ENCODE measurements around the gene GNG5.
"Not testable (repeated sequence)": the region's sequence is repeated elsewhere in the genome, so short reads cannot be mapped to it uniquely, and the experiment has no call there.

GNG5 gene

DNA sequence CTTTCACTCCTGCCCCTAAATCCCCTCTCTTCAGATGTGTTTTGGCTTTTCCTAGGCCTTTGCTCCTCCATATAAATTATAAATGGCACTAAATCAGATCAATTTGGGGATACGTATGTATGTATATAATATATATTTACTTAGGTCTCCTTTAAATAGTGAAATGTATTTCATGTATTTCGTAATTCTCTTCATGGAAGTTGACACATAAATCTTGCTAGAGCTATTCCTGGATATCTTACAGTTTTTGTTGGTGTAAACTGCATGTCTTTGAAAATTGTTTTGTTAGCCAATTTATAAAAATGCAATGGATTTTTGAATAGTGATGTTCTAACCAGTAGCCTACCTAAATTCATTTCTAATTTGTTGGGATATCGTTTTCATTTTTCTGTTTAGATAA lies 18.3 kb downstream of the GNG5 start:
- no peak for DNase-seq (ENCODE audit: low spot score)

DNA sequence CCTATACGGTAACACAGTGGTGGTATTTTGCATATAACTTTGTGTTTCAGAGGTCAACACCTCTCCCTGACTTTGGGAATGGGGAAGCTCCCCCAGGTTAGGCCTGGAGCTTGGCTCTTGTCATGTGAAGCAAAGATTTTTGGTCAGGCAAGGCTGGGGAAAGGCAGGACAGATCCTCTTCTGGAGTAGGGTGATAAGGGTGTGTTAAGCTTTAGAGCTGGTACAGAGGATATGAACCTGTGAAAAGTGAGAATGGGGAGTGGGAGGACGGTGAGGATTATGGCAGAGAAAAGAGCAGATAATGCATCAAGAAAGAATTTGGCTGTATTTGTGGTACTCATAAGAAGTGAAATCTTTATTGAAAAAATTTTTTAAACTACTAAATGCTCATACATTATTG lies 25.1 kb downstream of the GNG5 start:
- DNase-seq (ENCODE audit: low spot score): no peak

DNA sequence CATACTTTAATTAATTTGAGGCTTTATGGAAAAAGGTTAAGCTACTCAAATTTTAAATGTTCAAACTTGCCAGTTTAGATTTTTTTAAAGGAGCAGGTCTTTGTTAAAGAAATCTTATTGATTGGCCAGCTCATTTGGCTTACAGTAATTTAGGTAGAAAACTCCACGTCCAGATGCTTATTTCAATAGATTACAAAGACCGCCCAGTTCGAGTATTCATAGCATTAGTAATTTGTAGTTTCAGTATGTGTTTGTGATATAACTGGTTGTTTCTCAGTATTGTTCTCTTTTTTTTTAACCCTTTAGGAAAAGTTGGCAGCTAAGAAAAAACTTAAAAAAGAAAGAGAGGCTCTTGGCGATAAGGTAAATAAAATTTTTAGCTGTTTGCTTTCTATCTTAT lies 25.7 kb downstream of the GNG5 start:
- DNase-seq (ENCODE audit: low spot score): no peak

DNA sequence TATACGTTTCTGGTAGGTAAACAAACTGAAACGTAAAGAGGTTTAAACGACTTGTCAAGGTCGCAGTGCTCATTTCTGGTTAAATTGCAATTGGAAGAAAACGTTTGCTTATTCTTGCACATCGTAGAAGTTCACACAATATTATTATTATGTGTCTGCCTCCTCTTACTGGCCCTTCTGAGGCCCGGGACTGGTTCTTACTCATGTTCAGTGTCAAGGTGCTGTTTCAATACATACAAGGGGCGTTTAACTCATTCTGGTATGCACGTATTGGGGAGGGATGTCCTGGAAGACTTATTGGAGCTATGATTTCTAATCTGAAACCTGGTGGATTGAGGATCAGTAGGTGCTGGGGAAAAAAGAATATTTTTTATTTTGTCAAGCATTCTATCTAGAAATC lies 26.4 kb downstream of the GNG5 start:
- no peak for DNase-seq (ENCODE audit: low spot score)

DNA sequence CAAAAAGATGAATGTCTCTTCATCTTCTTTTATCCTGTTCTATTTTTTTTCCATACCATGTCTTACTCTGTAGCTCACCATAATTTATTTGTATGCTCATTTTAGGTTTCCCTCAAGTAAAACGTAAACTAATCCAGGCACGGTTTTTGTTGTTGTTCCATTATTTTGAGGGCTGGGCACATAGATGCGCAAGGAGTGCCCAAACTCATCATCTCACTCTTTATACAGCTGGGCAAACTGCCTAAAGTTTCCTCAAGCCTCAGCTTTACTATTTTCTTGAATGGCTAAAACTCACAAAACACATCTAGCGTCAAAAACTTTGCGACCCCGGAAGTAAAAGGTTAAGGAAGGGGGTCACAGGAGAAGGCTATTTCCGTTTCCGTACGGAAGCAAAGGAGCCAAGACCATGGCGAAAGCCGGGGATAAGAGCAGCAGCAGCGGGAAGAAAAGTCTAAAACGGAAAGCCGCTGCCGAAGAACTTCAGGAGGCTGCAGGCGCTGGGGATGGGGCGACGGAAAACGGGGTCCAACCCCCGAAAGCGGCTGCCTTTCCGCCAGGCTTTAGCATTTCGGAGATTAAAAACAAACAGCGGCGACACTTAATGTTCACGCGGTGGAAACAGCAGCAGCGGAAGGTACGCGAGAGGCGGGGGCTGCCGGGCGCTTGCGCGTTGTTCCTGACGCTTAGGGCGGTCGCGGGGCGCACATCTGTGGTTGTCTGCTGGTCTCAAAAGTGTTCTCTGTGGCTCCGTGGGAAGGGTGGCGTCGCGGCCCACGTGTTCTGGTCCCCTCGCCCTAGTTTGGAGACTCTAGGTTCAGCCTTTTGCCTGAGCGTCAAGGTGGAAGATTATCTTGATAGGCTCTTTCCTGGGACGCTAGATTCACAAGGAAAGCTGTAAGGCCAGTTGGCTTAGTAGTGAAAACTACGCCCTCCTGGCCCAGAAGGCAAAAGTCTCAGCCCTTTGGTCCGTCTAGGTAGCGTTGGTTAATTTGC lies 27.2 kb downstream of the GNG5 start, which contains the start of gene RPF1:
RPF1 (plus strand) TSS at position 391 of the 993 bp plus-strand sequence; CDS start at position 407, 16 bp downstream.
- DNase-seq (ENCODE audit: low spot score): peak; percentile 89

DNA sequence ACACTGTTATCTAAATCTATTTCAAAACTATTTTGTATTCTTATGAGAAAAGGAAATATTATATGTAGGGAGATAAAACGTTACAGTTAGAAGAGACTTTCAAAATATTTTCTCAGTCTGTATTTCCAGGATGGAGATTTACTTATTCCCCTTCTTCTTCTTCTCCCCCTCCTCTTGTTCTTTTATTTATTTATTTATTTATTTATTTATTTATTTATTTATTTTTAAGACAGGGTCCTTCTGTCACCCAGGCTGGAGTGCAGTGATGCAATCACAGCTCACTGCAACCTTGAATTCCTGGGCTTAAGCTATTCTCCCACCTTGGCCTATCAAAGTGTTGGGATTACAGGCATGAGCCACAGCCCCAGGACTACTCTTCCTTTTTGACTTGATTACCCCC lies 30.2 kb downstream of the GNG5 start:
- no peak for DNase-seq (ENCODE audit: low spot score)

DNA sequence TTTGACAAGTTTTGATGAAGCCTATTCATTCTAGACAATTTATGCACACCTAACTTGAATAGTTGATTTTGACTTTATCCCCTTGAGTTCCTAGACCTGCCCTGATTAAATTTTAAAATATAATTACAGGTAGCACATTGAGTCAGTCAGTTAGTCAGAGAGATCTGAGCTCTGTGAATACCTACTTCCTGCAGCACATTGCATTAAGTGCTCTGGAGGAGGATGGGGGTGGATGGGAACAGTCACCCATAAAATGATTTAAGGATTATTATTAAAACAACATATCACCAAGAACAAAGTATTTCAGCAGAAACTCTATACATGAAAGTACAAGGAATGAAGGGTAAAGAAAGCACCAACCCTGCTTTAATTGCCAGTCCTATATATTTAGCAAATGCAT lies 39.1 kb downstream of the GNG5 start:
- DNase-seq (ENCODE audit: low spot score): no peak

DNA sequence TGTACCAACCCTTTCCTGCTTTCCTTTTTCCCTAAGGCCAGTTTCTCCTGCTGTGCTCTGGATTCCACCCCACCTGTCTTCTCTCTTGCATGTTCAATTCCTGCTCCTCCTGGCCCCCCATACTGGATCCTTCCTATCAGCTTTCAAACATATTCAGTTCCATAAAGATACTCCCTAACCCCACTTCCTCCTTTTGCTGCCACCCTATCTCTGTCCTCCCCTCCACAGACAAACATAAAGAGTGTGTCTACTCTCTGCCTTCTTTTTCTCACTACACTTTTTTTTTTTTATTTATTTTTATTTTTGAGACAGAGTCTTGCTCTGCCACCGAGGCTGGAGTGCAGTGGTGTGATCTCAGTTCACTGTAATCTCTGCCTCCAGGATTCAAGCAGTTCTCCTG lies 44.3 kb downstream of the GNG5 start:
- no peak for DNase-seq (ENCODE audit: low spot score)

DNA sequence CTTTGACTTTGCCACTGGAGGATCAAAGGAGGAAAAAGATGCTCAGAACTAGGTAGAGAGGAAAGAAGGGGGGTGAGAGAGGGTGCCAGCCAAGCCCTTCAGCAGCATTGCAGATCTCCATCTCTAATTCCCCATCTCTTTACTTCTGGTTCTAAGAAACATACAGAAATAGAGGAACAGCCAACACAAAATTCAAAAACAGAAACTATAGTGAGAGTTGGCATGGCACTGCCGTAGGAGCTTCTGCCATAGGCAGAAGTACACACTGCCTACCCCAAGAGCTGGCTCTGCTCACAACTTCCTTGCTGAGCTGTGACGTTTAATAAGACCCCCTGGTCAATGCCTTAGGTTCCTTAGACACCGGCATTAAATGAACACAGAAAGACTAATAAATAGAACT lies 53.9 kb downstream of the GNG5 start:
- DNase-seq (ENCODE audit: low spot score): no peak

DNA sequence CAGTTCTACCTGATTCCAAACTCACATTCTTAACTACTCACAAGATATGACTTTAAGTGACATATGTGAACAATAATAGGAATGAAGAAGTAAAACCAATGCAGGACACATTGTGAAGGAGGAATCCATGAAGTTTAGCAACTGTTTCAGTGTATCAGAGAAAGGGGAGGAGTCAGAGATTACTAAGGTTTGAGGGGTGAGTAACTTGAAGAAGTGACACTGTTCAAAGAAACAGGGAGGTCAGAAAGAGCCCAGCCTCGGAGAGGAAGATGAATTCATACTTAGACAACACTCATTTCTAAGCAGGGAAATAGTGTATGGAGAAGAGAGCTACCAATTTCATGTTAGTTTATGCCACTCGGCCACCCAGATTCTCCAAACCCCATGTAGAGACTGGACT lies 55.5 kb downstream of the GNG5 start:
- peak; percentile 13 for DNase-seq (ENCODE audit: low spot score)

DNA sequence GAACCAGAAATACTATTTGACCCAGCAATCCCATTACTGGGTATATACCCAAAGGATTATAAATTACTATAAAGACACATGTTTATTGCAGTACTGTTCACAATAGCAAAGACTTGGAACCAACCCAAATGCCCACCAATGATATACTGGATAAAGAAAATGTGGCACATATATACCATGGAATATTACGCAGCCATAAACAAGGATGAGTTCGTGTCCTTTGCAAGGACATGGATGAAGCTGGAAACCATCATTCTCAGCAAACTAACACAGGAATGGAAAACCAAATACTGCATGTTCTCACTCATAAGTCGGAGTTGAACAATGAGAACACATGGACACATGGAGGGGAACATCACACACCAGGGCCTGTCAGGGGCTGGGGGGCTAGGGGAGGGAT lies 57.7 kb downstream of the GNG5 start:
- DNase-seq (ENCODE audit: low spot score): not testable (repeated sequence)

Data from AG20443 (cell line).